IMR-90 (cell line): ENCODE measurements around the gene FANCD2.

ENCODE experiments used
- CTCF ChIP-seq: conservative IDR thresholded peaks from 2 replicates; pipeline ENCODE4 v1.5.1; 2012; ENCODE audit warnings: mild to moderate bottlenecking, low read depth, low read length, improper control_type of control experiment
- POLR2A ChIP-seq: IDR thresholded peaks from 2 replicates; pipeline ENCODE4 v1.6.1; 2012; ENCODE audit warnings: mild to moderate bottlenecking, low read depth, low read length

GRCh38 chr3:10010421-10010877 is 15.8 kb upstream of the FANCD2 start:
- TF ChIP-seq CTCF (no peak), POLR2A (no peak)
